Kidney epithelial cell (primary cell): ENCODE data around the gene HPS4. TPM values are rescaled to one million over a fixed set of nuclear protein-coding genes. Genes with fewer than 3 reads are reported as not detected.
A peak's percentile ranks its signal among the peaks of the same experiment; 100 is the strongest.

ENCODE experiments used
- DNase-seq: peaks from one replicate; pipeline ENCODE4 v3.0.0-alpha.2; 2010; ENCODE audit warnings: low read depth
- H3K27me3 ChIP-seq: 2 replicates; pipeline ENCODE4 v1.6.0; 2011; ENCODE audit warnings: low read length; ENCODE audit not compliant: control insufficient read depth, insufficient read depth
- H3K36me3 ChIP-seq: 2 replicates; pipeline ENCODE4 v1.5.1; 2011; ENCODE audit warnings: low read length; ENCODE audit not compliant: control insufficient read depth, insufficient read depth
- H3K4me3 ChIP-seq: 2 replicates; pipeline ENCODE4 v1.5.1; 2011; ENCODE audit warnings: low read depth, mild to moderate bottlenecking, control low read depth, low read length
- total RNA-seq: library from RNA; depleted of rRNA; stranded (reverse); fragments of >200 nt; gene quantifications from 2 replicates; pipeline ENCODE4 v1.2.3, GENCODE V29; 2015
- TF ChIP-seq, protein P1 (sequence below): IDR thresholded peaks from 2 replicates; pipeline ENCODE4 v1.5.1; 2011; ENCODE audit warnings: mild to moderate bottlenecking, moderate library complexity, low read length, control low read depth, inconsistent platforms; ENCODE audit not compliant: insufficient read depth, poor library complexity, severe bottlenecking

HPS4 gene
- total RNA-seq, 1 donor from 2014 or later: 43.9 TPM

DNA sequence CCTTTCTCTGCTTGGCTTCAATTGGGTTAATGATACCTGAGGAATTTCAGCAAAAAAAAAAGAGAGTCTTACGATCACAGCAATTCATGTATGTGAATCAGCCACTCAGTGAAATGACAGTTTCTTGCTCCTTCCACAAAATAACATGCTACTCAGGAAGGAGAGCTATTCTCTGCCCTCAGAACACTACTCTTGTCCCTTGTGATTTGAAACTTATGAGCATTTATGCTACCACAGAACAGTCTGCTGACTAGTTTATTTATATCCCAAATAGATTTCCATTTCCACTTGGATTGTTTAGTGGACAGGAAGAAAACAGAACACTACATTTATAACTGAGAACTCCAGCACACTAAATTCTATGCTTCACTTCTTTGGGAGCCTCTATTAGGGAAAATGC is 20.2 kb upstream of the HPS4 start:
- Histone ChIP-seq H3K4me3 (no peak overlapping the region), H3K36me3 (peaks cover 4% of the 10 kb centered on the region), H3K27me3 (no peaks in the 10 kb centered on the region)
- no peak for DNase-seq
- TF ChIP-seq, protein P1, sequence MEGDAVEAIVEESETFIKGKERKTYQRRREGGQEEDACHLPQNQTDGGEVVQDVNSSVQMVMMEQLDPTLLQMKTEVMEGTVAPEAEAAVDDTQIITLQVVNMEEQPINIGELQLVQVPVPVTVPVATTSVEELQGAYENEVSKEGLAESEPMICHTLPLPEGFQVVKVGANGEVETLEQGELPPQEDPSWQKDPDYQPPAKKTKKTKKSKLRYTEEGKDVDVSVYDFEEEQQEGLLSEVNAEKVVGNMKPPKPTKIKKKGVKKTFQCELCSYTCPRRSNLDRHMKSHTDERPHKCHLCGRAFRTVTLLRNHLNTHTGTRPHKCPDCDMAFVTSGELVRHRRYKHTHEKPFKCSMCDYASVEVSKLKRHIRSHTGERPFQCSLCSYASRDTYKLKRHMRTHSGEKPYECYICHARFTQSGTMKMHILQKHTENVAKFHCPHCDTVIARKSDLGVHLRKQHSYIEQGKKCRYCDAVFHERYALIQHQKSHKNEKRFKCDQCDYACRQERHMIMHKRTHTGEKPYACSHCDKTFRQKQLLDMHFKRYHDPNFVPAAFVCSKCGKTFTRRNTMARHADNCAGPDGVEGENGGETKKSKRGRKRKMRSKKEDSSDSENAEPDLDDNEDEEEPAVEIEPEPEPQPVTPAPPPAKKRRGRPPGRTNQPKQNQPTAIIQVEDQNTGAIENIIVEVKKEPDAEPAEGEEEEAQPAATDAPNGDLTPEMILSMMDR: no peak

DNA sequence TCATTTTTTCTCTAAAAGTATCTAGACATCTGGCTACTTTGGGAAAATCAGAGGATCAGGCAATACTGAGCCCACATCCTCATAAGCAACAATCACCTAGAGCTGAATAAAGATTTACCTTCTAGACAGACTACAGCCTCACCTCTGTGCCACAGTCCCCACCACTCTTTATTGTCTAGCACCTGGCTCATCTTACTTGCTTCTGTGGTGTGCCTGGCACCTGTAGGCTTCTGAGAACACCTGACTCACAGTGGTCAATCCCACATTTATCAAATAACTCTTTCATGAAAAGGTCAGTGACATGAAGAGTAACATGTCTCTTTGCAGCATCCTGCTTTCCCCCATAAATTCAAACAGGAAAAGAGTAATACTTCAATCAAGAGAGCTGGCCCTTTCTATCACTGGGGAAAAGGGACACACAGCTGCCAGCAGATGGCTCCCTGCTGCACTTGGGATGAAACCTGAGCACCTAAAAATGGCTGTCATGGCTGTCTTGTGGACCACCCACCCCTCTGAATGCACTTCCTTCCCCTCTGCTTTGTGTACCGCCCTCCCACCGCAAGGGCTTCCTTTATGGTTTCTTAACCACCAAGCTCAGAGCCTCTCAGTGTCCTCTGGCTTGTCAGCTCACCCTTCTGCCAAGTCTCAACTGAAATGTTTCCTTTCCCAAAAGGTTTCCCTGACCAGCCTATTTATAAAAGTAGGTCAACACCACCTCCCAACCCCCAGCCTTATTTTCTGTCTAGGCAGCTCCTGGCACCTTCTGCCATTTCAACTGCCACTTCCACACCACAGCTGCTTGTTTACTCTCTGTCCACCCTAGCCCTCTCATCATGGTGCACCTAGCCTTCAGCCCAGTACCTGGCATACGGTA is 19.3 kb upstream of the HPS4 start:
- TF ChIP-seq, protein P1: peak; percentile 75
- H3K36me3 ChIP-seq: peaks cover 5% of the 10 kb centered on the region
- H3K4me3 ChIP-seq: no peak overlapping the region
- no peak for DNase-seq
- no peaks in the 10 kb centered on the region for H3K27me3 ChIP-seq

DNA sequence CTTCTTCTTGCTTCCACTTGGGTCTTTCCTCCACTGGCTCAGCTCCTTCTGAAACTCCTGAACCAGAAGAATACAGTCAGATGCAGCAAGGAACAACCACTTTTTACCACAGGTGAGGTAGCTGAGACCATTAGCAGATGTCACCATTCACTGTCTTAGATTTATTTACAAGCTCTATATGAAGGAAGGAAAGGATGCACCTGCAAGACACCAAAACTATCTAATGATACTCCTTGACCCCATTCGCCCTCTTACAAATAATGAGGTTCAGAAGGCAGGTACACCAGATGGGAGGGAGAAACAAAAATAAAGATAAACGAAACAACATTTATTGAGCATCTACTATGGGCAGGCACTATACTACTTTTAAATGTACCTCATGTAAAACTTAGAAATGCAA is 18.4 kb upstream of the HPS4 start:
- TF ChIP-seq, protein P1: no peak
- H3K27me3 ChIP-seq: no peaks in the 10 kb centered on the region
- H3K4me3 ChIP-seq: no peak overlapping the region
- peaks cover 5% of the 10 kb centered on the region for H3K36me3 ChIP-seq
- no peak for DNase-seq

DNA sequence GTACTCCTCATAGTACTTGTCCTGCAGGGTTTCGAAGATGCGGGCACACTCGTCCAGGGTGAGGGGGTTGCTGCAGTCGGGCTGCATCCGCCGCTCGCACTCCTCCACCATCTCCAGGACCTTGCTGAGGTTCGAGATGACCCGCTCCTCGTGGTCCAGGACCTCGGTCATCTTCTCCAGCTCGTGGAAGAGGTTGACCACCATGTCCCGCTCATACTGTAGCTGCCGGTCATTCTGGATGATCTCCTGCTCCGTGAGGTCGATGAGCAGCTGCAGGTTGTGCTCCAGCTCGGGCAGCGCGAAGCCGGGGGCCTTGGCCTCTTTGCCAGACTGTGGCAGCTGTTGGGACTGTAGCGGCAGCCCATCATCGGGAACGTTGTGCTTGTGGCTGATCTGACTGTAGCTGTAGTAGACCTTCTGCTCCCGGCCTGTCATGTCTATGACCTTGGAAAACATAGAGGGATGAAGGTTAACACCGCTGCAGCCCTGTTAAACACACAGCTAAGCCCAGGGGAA is 15.7 kb upstream of the HPS4 start:
- DNase-seq: no peak
- no peaks in the 10 kb centered on the region for H3K27me3 ChIP-seq
- peaks cover 4% of the 10 kb centered on the region for H3K36me3 ChIP-seq
- H3K4me3 ChIP-seq: no peak overlapping the region
- TF ChIP-seq, protein P1: no peak

DNA sequence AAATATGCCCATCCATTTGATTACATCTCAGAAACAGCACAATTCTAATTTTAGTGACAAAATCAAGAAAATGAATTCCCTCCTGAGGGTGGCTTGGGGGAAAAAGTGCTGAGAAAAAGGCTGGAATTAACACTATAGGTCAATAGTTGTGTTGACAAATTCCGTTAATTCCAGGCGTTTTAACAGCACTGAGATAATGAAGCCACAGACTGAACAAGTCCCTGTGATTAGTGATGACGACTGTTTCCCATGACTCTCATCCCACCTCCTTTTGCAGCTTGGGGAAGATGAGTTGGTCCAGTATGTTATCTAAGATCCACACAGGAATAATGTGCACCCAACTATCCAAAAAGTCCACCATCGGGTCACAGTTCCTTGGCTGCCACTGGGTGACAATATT is 12.9 kb upstream of the HPS4 start:
- Histone ChIP-seq H3K4me3 (no peak overlapping the region), H3K36me3 (peaks cover 4% of the 10 kb centered on the region), H3K27me3 (no peaks in the 10 kb centered on the region)
- DNase-seq: no peak
- TF ChIP-seq, protein P1: no peak
